ENCODE measurements around the gene SCOC.

- TF ChIP-seq ZFP30 (CRISPR knock-in tag; IDR thresholded peaks at IDR 0.05), result no peak
- no peak for TF ChIP-seq TOX (CRISPR knock-in tag; IDR thresholded peaks at IDR 0.05; ENCODE audit: borderline replicate concordance)
- no peak for TF ChIP-seq ZC3H10 (CRISPR knock-in tag; IDR thresholded peaks at IDR 0.05)
- TF ChIP-seq PPARA (CRISPR knock-in tag; IDR thresholded peaks at IDR 0.05; ENCODE audit: borderline replicate concordance), result no peak
- TF ChIP-seq ISL1 (CRISPR knock-in tag; IDR thresholded peaks at IDR 0.05), result no peak
- no peak for TF ChIP-seq RARB (CRISPR knock-in tag; IDR thresholded peaks at IDR 0.05)
These were observed 15.6 kb upstream of the SCOC start for GRCh38 chr4:140357868-140358267.

All from SK-N-SH treated with all-trans-retinoic acid at 6 μM for 48 hours (cell line).